SKM-1 (cell line): Measurements from ENCODE around the gene LY9.
"Not testable (repeated sequence)": the region's sequence is repeated elsewhere in the genome, so short reads cannot be mapped to it uniquely, and the experiment has no call there.

Source experiments
- DNase-seq: peaks from one replicate; lab custom pipeline; 2025; ENCODE audit not compliant: unreplicated experiment; lab: John Stamatoyannopoulos, UW

The LY9 gene

DNA sequence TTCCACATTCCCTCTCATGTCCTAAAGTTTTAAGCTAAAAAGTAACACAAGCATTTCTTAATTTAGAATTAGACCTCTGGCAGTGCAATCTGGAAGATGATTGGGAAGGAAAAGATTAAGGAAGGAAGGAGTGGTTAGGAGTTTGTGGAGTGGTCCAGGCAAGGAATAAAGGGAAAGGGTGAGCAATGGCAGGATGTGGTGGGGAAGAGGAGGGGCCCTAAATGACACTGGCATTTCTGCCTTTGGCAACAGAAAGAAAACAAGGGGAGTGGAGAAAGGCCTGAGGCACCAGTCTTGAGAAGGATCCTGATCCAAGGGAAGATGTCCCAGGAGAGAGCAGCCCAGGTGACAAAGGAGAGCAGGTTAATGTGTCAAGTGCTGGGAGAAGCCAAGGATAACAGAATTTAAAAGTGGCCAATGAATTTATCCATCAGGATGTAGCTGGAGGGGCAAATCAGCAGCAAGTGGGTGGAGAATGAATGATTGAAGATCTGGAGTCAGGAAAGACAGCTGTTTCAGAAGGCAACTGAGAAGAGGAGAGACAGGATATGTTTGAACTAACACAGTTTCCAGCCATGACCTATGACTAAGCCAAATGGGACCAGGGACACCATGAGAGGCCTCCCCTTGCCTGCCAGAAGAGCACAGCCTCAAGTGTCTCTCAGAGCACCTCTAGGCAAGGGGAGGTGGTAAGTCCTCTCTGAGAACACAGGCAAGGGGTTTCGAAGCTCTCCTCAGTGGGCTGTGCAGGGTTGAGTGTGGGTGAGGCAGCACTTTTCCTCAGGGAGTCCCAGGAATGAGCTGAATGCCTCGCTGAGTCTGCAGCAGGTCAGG, 20.9 kb upstream of the LY9 start:
- no peak for DNase-seq

DNA sequence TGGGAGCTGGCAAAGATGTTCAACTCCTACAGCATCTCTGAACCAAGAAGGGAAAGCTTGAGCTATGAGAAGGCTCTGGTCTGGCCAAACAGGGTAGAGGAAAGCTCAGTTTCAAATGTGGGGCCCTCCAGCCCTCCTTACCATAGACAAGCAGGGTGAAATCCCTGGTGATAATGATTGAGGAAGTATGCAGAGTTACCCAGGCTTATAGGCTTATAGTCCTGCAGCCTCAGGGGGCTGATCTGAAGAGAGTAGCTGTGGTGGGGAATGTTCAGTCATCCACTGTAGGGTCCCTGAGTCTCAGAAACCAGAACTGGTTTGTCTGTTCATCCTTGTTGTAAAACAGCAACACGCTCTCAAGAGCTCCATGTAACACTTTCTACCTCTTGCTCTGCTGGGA, 19.8 kb upstream of the LY9 start:
- DNase-seq, result peak; percentile 22

DNA sequence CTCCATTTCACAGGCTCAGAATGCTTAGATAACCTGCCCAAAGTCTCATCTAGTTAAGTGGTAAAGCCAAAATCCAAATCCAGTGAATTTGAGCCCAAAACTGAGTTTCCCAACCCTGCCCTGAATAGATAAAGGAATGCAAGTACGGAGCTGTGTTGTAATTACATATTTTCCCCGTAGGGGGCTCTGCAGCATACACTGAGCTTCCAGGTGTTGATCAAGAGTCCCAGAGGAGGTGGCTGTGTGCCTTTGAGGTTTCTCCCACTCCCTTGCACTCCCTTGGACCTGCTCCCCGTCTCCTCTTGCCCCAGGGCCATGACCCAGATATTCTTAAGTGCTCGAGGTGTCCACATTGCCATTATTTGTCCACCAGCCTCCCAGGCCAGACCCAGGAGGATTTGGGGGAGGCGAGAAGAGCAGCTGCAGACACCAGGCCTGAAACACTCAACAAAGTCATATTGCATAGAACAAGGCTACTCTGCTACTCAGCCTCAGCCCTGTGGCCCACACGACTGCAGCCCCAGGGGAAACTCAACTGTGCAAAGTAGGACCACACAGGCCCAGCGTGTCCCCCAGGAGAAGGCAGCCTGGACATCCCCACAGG, 18.4 kb upstream of the LY9 start:
- peak; percentile 73 for DNase-seq

DNA sequence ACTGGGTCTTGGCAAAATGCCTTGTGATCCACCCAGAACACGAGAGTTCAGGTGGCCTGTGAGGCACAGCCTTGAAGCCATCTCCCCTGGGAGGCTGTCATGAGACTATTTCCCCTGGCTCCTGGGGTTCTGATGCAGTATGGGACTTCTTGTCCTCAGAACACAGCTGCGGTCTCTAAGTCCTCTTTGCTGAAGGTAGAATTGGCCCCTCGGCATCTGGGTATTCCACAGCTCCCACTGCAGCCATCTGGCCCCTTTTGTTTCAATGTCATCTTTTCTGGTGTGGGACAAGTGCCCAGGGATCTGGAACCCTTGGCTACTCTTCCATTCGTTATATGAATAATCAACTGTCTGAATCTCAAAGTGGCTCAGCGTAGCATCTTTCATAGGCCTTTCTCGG, 17.0 kb upstream of the LY9 start:
- DNase-seq, result no peak

DNA sequence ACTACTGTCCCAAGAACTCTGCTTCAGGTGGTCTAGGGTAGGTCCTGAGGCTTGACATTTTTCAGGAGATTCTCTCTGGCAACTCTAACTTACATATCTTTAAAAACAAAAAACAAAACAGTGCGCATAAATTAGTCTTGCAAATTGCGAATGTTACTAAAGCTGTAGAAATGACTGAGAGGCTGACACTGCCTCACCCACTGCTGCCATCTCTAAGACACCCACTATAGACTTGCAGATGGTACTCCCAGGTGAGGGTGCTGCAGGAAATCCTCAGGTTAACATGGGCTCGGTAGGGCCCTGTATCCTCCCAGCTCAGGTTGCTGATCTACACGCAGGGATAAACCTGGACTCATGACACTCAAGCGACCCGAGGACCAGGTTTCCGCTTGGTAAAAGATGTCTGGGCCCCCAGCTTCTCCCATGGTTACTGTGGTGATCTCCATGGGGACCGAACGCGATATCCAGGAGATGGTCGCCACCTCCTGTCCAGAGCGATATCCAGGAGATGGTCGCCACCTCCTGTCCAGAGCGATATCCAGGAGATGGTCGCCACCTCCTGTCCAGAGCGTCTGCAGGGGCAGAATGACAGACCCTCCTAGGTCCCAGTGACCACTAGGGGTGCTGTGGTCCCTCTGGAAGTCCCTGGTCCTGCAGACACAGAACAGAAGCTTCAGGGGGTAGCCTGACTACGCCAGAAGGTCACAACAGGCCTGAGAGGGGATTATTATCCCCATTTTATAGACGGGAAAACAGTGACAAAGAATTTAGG, 16.2 kb upstream of the LY9 start:
- peak; percentile 41 for DNase-seq

DNA sequence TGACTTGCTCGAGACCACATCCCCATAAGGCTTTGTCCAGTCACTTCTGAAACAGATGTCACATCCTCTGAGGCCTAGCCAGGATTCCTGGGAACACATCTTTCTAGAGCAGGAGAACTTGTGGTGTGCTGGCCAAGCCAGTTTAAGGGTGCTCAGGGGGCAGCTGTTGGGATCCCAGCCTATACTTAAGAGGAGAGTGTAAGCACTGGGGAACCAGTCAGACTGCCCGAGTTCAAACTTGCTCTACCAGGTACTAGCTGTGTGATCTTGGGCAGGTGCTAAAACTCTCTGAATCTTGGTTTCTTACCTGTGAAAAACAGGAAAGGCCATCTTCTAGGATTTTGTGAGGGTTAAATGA, 15.6 kb upstream of the LY9 start:
- no peak for DNase-seq

DNA sequence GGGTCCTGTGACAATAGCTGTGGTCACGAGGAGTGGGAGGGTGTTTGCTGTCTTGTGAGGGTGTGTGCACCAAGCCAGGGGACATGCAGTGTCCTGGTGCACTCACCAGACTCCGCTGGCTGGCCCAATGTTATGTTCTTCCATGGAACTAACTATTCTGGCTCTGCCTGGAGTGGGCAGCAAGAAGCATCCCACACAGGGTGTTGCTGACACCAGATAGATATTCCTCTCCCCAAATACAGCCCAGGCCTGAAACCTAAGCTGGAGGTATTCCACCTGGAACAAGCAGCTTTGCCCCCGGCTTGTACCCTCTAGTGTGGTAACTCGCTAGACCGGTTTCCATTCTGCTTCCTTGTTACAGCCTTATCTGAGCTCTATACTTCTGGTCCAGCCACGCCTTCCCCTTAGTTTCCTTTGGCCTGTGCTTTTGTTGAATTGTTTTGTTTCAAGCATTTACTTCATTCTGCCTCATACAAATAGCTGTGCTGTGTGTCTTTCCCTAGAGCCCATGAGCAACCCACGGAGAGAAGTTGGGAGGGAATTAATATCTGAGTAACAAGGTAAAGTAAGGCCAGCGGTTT, 14.7 kb upstream of the LY9 start:
- no peak for DNase-seq

DNA sequence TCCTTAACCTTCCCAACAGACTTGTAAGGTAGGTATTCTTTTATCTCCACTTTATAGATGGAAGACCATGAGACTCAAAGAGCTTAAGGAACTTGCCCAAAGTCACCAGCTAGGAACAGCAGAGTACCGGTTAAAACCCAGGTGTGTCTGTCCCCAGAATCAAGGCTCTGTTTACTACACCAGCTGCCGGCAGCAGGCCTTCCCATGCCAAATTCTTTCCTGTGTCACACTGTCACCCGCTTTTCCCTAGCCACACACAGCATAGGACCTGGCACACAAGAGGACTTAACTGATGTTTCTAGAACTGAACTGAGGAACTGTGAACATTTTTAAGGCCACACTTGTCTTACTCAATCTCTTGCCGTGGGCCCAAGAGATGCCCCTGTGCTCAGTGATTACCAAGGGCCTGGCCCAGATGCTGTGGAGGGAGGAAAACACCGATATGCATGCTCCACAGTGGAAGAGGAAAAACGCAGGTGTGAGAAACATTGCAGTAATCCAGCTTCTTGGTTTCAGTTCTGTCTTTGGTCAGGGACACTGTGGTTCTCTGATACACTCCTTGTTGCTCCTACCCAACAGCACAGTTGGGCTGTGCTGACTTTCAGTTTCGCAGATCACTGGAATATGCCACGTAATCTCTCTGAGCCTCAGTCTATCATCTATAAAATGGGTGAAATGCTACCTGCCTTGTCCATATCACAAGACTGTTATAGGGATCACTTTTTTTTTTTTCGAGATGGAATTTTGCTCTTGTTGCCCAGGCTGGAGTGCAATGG, 13.9 kb upstream of the LY9 start:
- no peak for DNase-seq

DNA sequence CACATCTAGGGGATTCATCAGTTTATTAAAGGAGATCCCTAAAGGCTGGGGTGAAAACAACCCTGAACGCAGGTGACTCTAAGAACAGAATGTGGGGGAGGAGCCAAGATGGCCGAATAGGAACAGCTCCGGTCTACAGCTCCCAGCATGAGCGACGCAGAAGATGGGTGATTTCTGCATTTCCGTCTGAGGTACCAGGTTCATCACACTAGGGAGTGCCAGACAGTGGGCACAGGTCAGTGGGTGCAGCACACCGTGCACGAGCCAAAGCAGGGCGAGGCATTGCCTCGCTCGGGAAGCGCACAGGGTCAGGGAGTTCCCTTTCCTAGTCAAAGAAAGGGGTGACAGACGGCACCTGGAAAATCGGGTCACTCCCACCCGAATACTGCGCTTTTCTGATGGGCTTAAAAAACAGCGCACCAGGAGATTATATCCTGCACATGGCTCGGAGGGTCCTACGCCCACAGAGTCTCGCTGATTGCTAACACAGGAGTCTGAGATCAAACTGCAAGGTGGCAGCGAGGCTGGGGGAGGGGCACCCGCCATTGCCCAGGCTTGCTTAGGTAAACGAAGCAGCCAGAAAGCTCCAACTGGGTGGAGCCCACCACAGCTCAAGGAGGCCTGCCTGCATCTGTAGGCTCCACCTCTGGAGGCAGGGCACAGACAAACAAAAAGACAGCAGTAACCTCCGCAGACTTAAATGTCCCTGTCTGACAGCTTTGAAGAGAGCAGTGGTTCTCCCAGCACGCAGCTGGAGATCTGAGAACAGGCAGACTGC, 12.8 kb upstream of the LY9 start:
- not testable (repeated sequence) for DNase-seq

DNA sequence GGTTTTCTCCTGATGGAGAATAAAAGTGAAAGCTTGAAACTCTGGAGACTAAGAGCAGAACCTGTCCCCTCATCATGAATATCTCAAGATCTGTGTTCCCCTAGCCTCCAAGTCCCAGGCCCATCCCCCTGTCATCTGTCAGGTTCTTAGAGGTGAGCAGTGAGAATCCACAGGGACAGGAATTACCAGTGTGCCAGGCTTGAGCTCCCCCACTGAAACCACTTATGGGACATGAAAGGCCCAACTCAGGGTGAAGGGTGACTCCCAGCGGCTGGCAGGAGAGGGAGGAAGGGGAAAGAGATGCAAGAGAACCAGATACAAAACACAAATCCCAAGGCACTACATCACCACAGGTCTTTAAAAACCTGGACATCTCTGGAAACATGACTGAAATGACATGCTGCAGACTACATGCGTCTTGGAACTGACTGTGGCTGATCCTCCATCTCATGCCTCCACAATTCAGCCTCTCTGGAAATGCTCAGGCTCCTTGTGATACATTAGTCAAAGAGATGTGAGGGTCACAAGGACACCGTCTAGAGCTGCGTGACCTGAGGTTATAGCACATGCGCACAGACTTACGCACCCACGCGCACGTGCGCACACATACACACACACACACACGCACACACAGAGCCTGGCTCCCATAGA, 6.8 kb upstream of the LY9 start:
- DNase-seq, result no peak

DNA sequence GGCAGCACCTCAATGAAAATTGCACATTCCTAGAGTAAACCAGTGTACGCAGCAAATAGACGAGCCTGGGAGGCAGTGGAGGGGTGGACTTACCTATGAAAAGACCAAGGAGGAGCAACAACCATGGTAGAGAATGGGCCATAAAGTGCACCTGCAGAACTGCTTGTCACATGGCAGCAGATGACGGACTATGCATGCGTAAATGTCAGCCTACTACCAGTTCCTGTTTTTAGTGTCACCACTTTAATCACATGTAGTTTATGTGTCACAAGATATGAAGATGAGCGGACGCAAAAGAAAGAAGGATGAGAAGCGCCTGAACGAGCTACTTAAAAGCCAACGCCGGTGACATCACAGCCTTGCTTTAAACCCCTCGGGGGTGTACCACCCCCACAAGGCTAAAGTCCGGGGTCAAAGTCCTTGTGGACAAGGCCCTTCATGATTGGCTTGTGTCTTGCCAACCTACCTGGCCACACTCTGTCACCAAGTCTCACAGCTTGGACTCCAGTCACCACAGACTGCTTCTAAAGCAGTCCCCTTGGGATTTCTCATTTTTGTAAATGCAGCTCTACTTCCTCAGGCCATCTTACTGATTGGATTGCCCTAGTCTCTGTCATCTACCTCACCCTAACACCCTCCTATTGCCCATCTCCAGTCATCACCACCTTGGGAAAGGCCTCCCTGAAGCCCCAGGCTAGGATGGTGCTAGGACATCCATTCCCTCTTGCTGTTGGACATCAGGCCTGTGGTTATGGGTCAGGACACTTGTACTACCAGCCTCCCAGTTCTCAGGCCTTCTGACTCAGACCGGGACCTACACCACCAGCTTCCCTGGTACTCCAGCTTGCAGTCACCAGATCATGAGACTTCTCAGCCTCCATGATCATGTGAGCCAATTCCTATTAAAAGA, 6.0 kb upstream of the LY9 start:
- no peak for DNase-seq

DNA sequence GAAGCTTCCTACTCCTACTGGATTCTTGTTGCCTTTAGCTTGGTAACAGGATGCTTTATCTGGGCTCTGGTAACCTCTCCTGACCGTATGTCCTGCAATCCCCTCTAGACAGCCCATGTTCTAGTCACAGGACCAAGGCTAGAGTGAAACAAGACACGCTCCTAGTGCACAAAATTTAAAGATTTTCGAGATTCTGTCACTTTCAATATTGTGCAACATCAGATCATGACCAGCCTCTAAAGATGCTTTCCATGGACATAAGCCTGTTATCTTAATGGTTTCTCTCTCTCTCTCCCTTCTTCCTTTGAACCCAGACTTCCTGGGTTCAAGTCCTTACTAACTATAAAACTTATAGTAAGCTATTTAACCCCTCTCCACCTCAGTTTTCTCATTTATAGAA, 1.6 kb upstream of the LY9 start:
- DNase-seq, result no peak

DNA sequence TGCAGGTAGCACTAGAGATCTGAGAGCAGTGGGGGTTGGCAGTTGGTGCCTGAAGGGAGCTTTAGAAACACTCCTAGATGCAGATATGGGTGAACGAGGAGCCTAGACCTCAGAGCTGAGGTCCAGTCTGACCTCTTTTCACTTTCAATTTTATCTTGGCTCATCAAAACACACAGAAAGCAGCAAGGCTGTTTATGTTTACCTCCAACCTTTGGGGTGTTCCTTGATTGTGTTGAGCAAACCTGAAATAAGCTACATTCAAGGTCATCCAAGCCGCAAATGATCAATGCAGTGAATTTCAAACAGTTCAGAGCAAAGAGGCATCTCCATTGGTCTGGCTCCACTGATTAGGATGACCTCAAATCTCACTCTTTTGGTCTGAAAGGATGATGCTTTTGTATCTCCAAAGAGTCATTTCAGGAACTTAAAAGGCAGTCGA, 1.3 kb downstream of the LY9 start:
- DNase-seq, result no peak

DNA sequence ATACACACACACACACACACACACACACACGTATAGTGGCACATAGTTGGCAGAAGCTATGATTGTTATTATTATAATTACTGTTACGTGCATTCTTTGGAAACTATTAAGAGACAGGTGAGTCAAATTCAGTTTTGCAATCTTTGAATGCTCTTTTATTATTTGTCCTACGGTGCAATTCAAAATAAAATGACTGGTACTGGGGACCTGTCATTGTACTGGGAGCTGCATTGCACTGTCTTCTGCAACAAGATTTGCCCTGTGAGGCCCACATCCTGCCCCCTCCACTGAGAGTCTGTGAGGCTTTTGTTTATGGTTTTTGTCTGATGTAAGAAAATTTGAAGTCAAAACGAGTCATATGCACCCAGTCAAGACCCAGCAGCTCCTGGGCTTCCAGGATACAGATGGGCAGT, 1.9 kb downstream of the LY9 start:
- no peak for DNase-seq

DNA sequence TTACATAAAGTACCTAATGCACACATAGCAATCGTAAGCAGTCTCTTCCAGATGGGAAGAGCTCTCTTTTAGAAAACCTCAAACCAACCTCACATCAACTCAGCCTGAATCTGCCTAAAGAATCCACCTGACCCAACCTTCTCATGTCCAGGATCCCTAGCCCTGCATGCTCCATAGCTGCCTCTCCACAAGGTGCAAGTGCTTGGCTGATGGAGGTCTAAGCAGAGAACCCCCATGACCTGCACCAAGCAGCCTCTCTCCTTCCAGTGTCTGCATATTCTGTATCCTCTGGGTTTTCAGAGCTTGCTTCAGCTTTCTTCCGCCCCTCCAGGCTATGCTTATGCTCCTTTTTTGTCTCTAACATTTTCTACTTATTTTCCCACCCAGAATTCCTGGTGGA, 2.5 kb downstream of the LY9 start:
- no peak for DNase-seq

DNA sequence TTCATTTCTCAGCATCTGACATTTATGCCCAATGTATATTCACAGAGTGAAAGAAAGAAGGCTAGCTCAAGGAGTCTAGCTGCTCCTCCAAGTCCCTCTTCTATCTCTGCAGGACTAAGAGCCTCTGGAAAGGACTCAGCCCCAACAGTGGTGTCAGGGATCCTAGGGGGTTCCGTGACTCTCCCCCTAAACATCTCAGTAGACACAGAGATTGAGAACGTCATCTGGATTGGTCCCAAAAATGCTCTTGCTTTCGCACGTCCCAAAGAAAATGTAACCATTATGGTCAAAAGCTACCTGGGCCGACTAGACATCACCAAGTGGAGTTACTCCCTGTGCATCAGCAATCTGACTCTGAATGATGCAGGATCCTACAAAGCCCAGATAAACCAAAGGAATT, 3.7 kb downstream of the LY9 start:
- no peak for DNase-seq

DNA sequence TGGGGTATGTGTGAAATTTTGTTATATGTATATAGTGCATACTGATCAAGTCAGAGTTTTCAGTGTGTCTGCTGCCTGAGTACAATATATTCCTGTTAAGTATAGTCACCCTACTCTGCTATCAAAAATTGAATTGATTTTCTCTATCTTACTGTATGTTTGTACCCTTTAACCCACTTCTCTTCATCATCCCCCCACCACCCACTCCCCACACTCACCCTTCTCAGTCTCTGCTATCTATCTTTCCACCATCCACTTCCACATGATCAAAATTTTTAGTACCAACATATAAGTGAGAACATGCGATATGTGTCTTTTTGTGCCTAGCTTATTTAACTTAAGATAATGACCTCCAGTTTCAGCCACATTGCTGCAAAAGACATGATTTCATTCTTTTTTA, 4.2 kb downstream of the LY9 start:
- no peak for DNase-seq

DNA sequence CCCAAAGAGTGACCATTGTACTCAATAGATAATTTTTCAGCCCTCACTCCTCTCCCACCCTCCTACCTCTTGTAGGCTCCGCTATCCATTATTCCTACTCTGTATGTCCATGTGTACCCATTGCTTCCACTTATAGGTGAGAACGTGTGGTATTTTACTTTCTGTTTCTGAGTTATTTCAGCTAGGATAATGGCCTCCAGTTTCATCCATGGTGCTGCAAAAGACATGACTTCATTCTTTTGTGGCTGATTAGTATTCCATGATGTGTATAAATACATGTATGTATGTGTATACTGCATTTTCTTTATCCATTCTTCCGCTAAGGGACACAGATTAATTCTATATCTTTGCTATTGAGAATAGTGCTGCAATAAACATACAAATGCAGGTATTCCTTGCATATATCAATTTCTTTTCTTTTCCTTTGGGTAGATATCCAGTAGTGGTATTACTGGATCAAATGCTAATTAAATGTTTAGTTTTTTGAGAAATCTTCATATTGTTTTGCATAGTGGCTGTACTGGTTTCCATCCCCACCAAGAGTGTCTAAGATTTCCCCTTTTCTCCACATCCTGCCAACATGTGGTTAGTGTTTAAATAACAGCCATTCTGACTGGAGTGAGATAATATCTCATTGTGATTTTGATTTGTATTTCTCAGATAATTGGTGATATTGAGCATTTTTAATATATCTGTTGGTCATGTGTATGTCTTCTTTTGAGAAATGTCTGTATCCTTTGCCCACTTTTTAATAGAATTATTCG, 4.9 kb downstream of the LY9 start:
- DNase-seq, result no peak
